HepG2 (cell line): ENCODE measurements around the gene TADA2B. TPM values are rescaled to one million over a fixed set of nuclear protein-coding genes. Genes with fewer than 3 reads are reported as not detected.

Source experiments
- JUN ChIP-seq: sonication (generic); formaldehyde crosslinking; IDR thresholded peaks from 2 replicates; pipeline ENCODE4 v1.4.0; 2020; ENCODE audit warnings: mild to moderate bottlenecking, missing genetic modification reagents
- KMT2B ChIP-seq: IDR thresholded peaks from 2 replicates; pipeline ENCODE4 v1.6.1; 2016; ENCODE audit warnings: missing genetic modification reagents, missing compliant biosample characterization
- MIER2 ChIP-seq: IDR thresholded peaks from 2 replicates; pipeline ENCODE4 v1.6.1; 2016; ENCODE audit warnings: missing biosample characterization, missing genetic modification reagents
- MTA3 ChIP-seq: sonication (generic); formaldehyde crosslinking; IDR thresholded peaks from 2 replicates; pipeline ENCODE4 v1.4.0; 2020; ENCODE audit warnings: missing genetic modification reagents
- RBAK ChIP-seq: sonication (generic); formaldehyde crosslinking; IDR thresholded peaks from 2 replicates; pipeline ENCODE4 v1.5.1; 2020; ENCODE audit warnings: mild to moderate bottlenecking, missing genetic modification reagents
- TCF12 ChIP-seq, 2 experiments: fragments of 450-650 bp in 1 of 2; sonication (generic) in 1 of 2; formaldehyde crosslinking in 1 of 2; IDR thresholded peaks; 2 replicates each; pipeline versions ENCODE4 v1.6.1 to v1.8.0; 2017 to 2022; ENCODE audit warnings: antibody characterized with exemption in 1 of 2, mild to moderate bottlenecking in 1 of 2, missing genetic modification reagents in 1 of 2, moderate library complexity in 1 of 2
- ZNF530 ChIP-seq: sonication (generic); formaldehyde crosslinking; IDR thresholded peaks from 2 replicates; pipeline ENCODE4 v1.5.0; 2020; ENCODE audit warnings: low read depth, mild to moderate bottlenecking, missing genetic modification reagents
- ZNF629 ChIP-seq: sonication (generic); formaldehyde crosslinking; conservative IDR thresholded peaks from 2 replicates; pipeline ENCODE4 v1.5.0; 2020; ENCODE audit warnings: missing genetic modification reagents
- ZNF672 ChIP-seq: sonication (generic); formaldehyde crosslinking; IDR thresholded peaks from 2 replicates; pipeline ENCODE4 v1.8.1; 2022; ENCODE audit warnings: missing genetic modification reagents
- ZNF749 ChIP-seq: sonication (generic); formaldehyde crosslinking; IDR thresholded peaks from 2 replicates; pipeline ENCODE4 v1.8.0; 2022; ENCODE audit warnings: mild to moderate bottlenecking, missing genetic modification reagents, moderate library complexity, borderline replicate concordance
- ZNF780A ChIP-seq: sonication (generic); formaldehyde crosslinking; IDR thresholded peaks from 2 replicates; pipeline ENCODE4 v1.8.0; 2022; ENCODE audit warnings: mild to moderate bottlenecking, missing genetic modification reagents, moderate library complexity
- ZNF790 ChIP-seq: sonication (generic); formaldehyde crosslinking; IDR thresholded peaks from 2 replicates; pipeline ENCODE4 v1.8.0; 2022; ENCODE audit warnings: missing genetic modification reagents, mild to moderate bottlenecking, borderline replicate concordance
- polyA plus RNA-seq, 8 experiments: library from polyadenylated mRNA; depleted of rRNA in 3 of 8; stranded (reverse) in 7 of 8; unstranded in 1 of 8; fragments of >200 nt; fragmentation: Illumina TruSeq in 4 of 8; extraction: Trizol in 4 of 8; gene quantifications; 2 replicates each; pipeline versions ENCODE4 v1.2.1 to v1.2.3, GENCODE V29; 2011 to 2016; ENCODE audit warnings: low read depth in 4 of 8, missing spikeins in 1 of 8, mixed read lengths in 1 of 8; ENCODE audit not compliant: insufficient read depth in 1 of 8
- total RNA-seq, 5 experiments: library from RNA; depleted of rRNA; stranded (reverse); fragments of >200 nt; fragmentation: Illumina TruSeq; extraction: Trizol; gene quantifications; 2 replicates each; pipeline ENCODE4 v1.2.3, GENCODE V29; 2016; ENCODE audit warnings: low read depth in 1 of 5
- TF ChIP-seq, protein P1 (sequence below): sonication (generic); formaldehyde crosslinking; IDR thresholded peaks from 2 replicates; pipeline ENCODE4 v1.8.0; 2022; ENCODE audit warnings: missing genetic modification reagents, mild to moderate bottlenecking, moderate library complexity, borderline replicate concordance
- TF ChIP-seq, protein P2 (sequence below): sonication (generic); formaldehyde crosslinking; IDR thresholded peaks from 2 replicates; pipeline ENCODE4 v1.4.0; 2020; ENCODE audit warnings: mild to moderate bottlenecking, missing genetic modification reagents, borderline replicate concordance
- TF ChIP-seq, protein P3 (sequence below): sonication (generic); formaldehyde crosslinking; IDR thresholded peaks from 2 replicates; pipeline ENCODE4 v1.5.0; 2020; ENCODE audit warnings: missing genetic modification reagents
- TF ChIP-seq, protein P4 (sequence below): sonication (generic); formaldehyde crosslinking; IDR thresholded peaks from 2 replicates; pipeline ENCODE4 v1.4.0; 2020; ENCODE audit warnings: missing genetic modification reagents, mild to moderate bottlenecking, borderline replicate concordance
- TF ChIP-seq, protein P5 (sequence below): sonication (generic); formaldehyde crosslinking; IDR thresholded peaks from 2 replicates; pipeline ENCODE4 v1.4.0; 2020; ENCODE audit warnings: missing genetic modification reagents

The TADA2B gene
- total and polyA plus RNA-seq, 2 of the 13 experiments (the other 11 are each of a cell fraction or from before 2014, with no cell fraction given) = 4.6 to 8.9 TPM

DNA sequence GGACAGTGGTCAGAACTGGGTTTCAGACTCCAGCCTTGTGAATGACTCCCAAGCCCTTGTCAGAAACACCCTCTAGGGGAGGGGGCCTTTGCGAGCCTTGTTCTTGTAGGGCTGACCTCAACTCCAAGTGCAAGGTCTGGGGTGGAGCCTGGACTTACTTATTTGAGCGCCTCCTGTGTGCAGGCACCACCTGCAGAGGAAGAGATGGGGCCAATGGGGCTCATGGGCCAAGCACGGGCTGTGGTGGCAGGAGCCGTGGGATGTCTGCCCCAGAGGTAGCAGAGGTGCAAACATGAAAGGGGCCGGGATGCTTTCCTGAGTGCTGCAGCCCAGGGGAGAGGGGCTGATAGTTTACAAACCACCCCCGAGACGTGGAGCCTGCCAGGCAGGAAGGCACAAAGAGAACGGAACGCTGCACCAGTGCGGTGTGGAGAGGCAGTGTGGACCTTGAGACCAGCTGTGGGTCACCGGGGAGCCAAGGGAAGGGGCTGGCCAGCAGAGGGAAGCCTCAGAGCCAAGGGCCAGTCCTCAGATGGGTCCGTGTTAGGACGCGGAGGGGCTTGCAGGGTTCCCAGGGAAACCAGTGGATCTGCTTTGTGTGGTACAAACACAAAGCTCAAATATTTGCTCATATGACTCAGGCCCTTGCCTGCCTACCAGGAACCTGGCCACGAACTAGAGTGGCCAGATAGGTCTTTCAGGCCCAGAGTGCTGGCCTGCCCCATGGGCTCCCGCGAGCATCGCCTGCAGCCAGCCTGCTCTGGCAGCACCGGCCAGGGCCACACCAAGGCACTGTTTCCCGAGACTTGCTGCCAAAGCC lies 8.7 kb upstream of the TADA2B start (continued):
- TF ChIP-seq, protein P1, sequence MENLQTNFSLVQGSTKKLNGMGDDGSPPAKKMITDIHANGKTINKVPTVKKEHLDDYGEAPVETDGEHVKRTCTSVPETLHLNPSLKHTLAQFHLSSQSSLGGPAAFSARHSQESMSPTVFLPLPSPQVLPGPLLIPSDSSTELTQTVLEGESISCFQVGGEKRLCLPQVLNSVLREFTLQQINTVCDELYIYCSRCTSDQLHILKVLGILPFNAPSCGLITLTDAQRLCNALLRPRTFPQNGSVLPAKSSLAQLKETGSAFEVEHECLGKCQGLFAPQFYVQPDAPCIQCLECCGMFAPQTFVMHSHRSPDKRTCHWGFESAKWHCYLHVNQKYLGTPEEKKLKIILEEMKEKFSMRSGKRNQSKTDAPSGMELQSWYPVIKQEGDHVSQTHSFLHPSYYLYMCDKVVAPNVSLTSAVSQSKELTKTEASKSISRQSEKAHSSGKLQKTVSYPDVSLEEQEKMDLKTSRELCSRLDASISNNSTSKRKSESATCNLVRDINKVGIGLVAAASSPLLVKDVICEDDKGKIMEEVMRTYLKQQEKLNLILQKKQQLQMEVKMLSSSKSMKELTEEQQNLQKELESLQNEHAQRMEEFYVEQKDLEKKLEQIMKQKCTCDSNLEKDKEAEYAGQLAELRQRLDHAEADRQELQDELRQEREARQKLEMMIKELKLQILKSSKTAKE (CRISPR knock-in tag) = no peak
- TF ChIP-seq MTA3 (CRISPR knock-in tag) (no peak), ZNF530 (no peak), KMT2B (no peak), ZNF790 (CRISPR knock-in tag) (peak; percentile 94; the same call in 1 of the 2 replicates), ZNF749 (no peak), ZNF629 (CRISPR knock-in tag) (0 out of 2 replicates have a peak, but pooled peaks have one; percentile 25), RBAK (no peak), ZNF780A (no peak), JUN (CRISPR knock-in tag) (peak; percentile 91), MIER2 (CRISPR knock-in tag) (peak; percentile 29; the same call in 1 of the 2 replicates), ZNF672 (CRISPR knock-in tag) (no peak), TCF12 (IDR thresholded peaks at IDR 0.05) (no peak), TCF12 (CRISPR knock-in tag; IDR thresholded peaks at IDR 0.05) (no peak)
- TF ChIP-seq, protein P2, sequence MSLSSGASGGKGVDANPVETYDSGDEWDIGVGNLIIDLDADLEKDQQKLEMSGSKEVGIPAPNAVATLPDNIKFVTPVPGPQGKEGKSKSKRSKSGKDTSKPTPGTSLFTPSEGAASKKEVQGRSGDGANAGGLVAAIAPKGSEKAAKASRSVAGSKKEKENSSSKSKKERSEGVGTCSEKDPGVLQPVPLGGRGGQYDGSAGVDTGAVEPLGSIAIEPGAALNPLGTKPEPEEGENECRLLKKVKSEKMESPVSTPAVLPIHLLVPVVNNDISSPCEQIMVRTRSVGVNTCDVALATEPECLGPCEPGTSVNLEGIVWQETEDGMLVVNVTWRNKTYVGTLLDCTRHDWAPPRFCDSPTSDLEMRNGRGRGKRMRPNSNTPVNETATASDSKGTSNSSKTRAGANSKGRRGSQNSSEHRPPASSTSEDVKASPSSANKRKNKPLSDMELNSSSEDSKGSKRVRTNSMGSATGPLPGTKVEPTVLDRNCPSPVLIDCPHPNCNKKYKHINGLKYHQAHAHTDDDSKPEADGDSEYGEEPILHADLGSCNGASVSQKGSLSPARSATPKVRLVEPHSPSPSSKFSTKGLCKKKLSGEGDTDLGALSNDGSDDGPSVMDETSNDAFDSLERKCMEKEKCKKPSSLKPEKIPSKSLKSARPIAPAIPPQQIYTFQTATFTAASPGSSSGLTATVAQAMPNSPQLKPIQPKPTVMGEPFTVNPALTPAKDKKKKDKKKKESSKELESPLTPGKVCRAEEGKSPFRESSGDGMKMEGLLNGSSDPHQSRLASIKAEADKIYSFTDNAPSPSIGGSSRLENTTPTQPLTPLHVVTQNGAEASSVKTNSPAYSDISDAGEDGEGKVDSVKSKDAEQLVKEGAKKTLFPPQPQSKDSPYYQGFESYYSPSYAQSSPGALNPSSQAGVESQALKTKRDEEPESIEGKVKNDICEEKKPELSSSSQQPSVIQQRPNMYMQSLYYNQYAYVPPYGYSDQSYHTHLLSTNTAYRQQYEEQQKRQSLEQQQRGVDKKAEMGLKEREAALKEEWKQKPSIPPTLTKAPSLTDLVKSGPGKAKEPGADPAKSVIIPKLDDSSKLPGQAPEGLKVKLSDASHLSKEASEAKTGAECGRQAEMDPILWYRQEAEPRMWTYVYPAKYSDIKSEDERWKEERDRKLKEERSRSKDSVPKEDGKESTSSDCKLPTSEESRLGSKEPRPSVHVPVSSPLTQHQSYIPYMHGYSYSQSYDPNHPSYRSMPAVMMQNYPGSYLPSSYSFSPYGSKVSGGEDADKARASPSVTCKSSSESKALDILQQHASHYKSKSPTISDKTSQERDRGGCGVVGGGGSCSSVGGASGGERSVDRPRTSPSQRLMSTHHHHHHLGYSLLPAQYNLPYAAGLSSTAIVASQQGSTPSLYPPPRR (CRISPR knock-in tag) = peak; percentile 29; the same call in 1 of the 2 replicates
- TF ChIP-seq, protein P3, sequence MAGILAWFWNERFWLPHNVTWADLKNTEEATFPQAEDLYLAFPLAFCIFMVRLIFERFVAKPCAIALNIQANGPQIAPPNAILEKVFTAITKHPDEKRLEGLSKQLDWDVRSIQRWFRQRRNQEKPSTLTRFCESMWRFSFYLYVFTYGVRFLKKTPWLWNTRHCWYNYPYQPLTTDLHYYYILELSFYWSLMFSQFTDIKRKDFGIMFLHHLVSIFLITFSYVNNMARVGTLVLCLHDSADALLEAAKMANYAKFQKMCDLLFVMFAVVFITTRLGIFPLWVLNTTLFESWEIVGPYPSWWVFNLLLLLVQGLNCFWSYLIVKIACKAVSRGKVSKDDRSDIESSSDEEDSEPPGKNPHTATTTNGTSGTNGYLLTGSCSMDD (CRISPR knock-in tag) = no peak
- TF ChIP-seq, protein P4, sequence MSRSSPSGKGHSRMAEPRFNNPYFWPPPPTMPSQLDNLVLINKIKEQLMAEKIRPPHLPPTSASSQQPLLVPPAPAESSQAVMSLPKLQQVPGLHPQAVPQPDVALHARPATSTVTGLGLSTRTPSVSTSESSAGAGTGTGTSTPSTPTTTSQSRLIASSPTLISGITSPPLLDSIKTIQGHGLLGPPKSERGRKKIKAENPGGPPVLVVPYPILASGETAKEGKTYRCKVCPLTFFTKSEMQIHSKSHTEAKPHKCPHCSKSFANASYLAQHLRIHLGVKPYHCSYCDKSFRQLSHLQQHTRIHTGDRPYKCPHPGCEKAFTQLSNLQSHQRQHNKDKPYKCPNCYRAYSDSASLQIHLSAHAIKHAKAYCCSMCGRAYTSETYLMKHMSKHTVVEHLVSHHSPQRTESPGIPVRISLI (CRISPR knock-in tag) = peak; percentile 23; the same call in 1 of the 2 replicates
- TF ChIP-seq, protein P5, sequence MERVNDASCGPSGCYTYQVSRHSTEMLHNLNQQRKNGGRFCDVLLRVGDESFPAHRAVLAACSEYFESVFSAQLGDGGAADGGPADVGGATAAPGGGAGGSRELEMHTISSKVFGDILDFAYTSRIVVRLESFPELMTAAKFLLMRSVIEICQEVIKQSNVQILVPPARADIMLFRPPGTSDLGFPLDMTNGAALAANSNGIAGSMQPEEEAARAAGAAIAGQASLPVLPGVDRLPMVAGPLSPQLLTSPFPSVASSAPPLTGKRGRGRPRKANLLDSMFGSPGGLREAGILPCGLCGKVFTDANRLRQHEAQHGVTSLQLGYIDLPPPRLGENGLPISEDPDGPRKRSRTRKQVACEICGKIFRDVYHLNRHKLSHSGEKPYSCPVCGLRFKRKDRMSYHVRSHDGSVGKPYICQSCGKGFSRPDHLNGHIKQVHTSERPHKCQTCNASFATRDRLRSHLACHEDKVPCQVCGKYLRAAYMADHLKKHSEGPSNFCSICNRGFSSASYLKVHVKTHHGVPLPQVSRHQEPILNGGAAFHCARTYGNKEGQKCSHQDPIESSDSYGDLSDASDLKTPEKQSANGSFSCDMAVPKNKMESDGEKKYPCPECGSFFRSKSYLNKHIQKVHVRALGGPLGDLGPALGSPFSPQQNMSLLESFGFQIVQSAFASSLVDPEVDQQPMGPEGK (CRISPR knock-in tag) = peak; percentile 57; the same call in 1 of the 2 replicates
